ENCODE data around the gene BAX. TPM values are rescaled to one million over a fixed set of nuclear protein-coding genes. Genes with fewer than 3 reads are reported as not detected.
A peak's percentile ranks its signal among the peaks of the same experiment; 100 is the strongest.

The BAX gene
- total and polyA plus RNA-seq, 9 of the 15 experiments (the other 6 are each of a cell fraction or from before 2014, with no cell fraction given): 3.2 to 95.4 (median 44.5) TPM

DNA sequence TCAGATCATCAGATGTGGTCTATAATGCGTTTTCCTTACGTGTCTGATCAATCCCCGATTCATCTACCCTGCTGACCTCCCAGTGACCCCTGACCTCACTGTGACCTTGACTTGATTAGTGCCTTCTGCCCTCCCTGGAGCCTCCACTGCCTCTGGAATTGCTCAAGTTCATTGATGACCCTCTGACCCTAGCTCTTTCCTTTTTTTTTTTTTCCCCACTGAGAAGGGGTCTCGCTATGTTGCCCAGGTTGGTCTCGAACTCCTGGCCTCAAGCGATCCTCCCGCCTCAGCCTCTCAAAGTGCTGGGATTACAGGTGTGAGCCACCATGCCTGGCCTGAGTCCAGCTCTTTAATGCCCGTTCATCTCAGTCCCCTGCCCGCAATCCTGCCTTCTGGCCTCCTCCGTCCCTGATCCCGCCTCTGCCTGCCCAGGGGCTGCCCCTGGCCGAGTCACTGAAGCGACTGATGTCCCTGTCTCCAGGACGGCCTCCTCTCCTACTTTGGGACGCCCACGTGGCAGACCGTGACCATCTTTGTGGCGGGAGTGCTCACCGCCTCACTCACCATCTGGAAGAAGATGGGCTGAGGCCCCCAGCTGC lies 6.5 kb downstream of the BAX start (continued):
- TF ChIP-seq, protein P1, sequence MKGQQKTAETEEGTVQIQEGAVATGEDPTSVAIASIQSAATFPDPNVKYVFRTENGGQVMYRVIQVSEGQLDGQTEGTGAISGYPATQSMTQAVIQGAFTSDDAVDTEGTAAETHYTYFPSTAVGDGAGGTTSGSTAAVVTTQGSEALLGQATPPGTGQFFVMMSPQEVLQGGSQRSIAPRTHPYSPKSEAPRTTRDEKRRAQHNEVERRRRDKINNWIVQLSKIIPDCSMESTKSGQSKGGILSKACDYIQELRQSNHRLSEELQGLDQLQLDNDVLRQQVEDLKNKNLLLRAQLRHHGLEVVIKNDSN (CRISPR knock-in tag; IDR thresholded peaks at IDR 0.05): peak; percentile 19; the same call in 1 of the 2 replicates
- no peak for TF ChIP-seq IRF2 (CRISPR knock-in tag; IDR thresholded peaks at IDR 0.05)
- no peak for TF ChIP-seq HCFC1 (IDR thresholded peaks at IDR 0.05; ENCODE audit: low read depth, low read length)
- TF ChIP-seq, protein P2, sequence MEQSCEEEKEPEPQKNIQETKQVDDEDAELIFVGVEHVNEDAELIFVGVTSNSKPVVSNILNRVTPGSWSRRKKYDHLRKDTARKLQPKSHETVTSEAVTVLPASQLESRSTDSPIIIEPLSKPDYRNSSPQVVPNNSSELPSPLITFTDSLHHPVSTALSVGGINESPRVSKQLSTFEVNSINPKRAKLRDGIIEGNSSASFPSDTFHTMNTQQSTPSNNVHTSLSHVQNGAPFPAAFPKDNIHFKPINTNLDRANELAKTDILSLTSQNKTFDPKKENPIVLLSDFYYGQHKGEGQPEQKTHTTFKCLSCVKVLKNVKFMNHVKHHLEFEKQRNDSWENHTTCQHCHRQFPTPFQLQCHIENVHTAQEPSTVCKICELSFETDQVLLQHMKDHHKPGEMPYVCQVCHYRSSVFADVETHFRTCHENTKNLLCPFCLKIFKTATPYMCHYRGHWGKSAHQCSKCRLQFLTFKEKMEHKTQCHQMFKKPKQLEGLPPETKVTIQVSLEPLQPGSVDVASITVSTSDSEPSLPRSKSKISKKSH (CRISPR knock-in tag; IDR thresholded peaks at IDR 0.05): no peak
- peak; percentile 8; the same call in 1 of the 2 replicates for TF ChIP-seq DPF2 (IDR thresholded peaks at IDR 0.05)
- TF ChIP-seq ZNF695 (CRISPR knock-in tag; IDR thresholded peaks at IDR 0.05): no peak
- TF ChIP-seq ESRRA (IDR thresholded peaks at IDR 0.05; ENCODE audit: borderline replicate concordance, low read depth): peak; percentile 76; the same call in 1 of the 2 replicates
- no peak for TF ChIP-seq ZNF668 (CRISPR knock-in tag; IDR thresholded peaks at IDR 0.05)
- no peak for TF ChIP-seq MEF2D (tag; conservative IDR thresholded peaks at IDR 0.05; ENCODE audit: low read depth)
- TF ChIP-seq, protein P3, sequence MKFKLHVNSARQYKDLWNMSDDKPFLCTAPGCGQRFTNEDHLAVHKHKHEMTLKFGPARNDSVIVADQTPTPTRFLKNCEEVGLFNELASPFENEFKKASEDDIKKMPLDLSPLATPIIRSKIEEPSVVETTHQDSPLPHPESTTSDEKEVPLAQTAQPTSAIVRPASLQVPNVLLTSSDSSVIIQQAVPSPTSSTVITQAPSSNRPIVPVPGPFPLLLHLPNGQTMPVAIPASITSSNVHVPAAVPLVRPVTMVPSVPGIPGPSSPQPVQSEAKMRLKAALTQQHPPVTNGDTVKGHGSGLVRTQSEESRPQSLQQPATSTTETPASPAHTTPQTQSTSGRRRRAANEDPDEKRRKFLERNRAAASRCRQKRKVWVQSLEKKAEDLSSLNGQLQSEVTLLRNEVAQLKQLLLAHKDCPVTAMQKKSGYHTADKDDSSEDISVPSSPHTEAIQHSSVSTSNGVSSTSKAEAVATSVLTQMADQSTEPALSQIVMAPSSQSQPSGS (CRISPR knock-in tag; IDR thresholded peaks at IDR 0.05): no peak
- no peak for TF ChIP-seq COPS2 (conservative IDR thresholded peaks at IDR 0.05)
- TF ChIP-seq, protein P4, sequence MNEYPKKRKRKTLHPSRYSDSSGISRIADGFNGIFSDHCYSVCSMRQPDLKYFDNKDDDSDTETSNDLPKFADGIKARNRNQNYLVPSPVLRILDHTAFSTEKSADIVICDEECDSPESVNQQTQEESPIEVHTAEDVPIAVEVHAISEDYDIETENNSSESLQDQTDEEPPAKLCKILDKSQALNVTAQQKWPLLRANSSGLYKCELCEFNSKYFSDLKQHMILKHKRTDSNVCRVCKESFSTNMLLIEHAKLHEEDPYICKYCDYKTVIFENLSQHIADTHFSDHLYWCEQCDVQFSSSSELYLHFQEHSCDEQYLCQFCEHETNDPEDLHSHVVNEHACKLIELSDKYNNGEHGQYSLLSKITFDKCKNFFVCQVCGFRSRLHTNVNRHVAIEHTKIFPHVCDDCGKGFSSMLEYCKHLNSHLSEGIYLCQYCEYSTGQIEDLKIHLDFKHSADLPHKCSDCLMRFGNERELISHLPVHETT (CRISPR knock-in tag; conservative IDR thresholded peaks at IDR 0.05 in 1 of 2, IDR thresholded peaks at IDR 0.05 in 1 of 2): no peak
- TF ChIP-seq RBM25 (IDR thresholded peaks at IDR 0.05; ENCODE audit: low read depth, low read length, severe bottlenecking): no peak
- no peak for TF ChIP-seq BACH1 (tag; IDR thresholded peaks at IDR 0.05)
- TF ChIP-seq NR2C1 (IDR thresholded peaks at IDR 0.05): peak; percentile 90
- peak; percentile 89 for TF ChIP-seq NR2C1 (tag; IDR thresholded peaks at IDR 0.05)
- TF ChIP-seq NCOA1 (IDR thresholded peaks at IDR 0.05; ENCODE audit: low read depth): no peak
- no peak for TF ChIP-seq ZNF197 (CRISPR knock-in tag; IDR thresholded peaks at IDR 0.05; ENCODE audit: low read depth)
- no peak for TF ChIP-seq ZFPM2 (CRISPR knock-in tag; IDR thresholded peaks at IDR 0.05)
- TF ChIP-seq, protein P5, sequence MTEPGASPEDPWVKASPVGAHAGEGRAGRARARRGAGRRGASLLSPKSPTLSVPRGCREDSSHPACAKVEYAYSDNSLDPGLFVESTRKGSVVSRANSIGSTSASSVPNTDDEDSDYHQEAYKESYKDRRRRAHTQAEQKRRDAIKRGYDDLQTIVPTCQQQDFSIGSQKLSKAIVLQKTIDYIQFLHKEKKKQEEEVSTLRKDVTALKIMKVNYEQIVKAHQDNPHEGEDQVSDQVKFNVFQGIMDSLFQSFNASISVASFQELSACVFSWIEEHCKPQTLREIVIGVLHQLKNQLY (CRISPR knock-in tag; conservative IDR thresholded peaks at IDR 0.05): no peak
